ENCODE measurements around the gene HOXC10. TPM values are rescaled to one million over a fixed set of nuclear protein-coding genes. Genes with fewer than 3 reads are reported as not detected.

The HOXC10 gene
- total RNA-seq, 1 donor from 2014 or later, result not detected

DNA sequence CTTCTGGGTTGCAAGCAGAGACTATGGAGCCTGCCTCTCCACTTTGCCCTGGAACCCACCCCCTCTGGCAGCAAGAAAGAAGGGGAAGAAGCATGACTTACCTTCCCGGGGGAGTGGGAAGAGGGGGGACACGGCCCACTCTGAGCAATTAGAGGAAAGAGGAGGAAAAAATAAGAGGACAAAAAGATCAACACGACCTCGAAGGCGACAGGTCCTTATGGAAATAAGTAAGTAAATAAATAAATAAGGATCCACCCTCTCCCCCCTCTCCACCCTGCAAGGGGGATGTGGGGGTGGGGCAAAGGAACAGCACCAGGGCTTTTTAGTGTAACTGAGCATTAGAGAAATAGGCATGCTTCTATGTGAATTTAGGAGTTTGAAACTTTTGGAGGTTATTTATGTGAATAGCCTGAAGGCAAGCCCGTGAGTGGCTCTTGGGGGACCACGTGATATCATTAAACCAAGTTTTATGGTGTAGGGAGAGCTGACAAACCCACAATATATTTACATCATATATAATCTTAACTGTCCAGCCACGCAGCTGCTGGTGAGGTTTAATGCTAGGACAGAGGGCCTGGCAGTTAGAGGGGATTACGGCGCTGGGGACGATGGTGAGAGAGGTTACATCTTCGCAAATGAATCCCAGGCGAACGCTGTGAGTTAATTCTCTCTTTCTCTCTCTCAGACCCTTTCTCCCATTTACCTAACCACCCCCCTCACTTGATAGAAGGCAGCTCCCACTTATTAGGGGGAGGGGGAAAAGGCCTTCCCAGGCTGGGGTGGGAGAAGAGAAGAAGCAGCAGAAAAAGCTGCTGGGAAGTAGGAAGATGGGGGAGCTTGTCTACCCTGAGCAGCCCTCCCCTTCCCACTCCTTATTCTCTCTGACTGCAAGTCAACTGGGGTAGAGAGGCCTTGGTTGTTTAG lies 52.7 kb downstream of the HOXC10 start:
- Mint-ChIP-seq H3K4me3 (ENCODE audit: unreplicated experiment) (no peak overlapping the region), H3K36me3 (ENCODE audit: unreplicated experiment) (no peaks in the 10 kb centered on the region), H3K27ac (ENCODE audit: unreplicated experiment) (no peak overlapping the region), H3K9me3 (ENCODE audit: unreplicated experiment) (peaks cover 6% of the 10 kb centered on the region), H3K27me3 (ENCODE audit: unreplicated experiment) (peaks cover 34% of the 10 kb centered on the region), H3K4me1 (ENCODE audit: low read depth, unreplicated experiment) (peaks cover 2% of the 10 kb centered on the region)
- TF ChIP-seq, protein P1, sequence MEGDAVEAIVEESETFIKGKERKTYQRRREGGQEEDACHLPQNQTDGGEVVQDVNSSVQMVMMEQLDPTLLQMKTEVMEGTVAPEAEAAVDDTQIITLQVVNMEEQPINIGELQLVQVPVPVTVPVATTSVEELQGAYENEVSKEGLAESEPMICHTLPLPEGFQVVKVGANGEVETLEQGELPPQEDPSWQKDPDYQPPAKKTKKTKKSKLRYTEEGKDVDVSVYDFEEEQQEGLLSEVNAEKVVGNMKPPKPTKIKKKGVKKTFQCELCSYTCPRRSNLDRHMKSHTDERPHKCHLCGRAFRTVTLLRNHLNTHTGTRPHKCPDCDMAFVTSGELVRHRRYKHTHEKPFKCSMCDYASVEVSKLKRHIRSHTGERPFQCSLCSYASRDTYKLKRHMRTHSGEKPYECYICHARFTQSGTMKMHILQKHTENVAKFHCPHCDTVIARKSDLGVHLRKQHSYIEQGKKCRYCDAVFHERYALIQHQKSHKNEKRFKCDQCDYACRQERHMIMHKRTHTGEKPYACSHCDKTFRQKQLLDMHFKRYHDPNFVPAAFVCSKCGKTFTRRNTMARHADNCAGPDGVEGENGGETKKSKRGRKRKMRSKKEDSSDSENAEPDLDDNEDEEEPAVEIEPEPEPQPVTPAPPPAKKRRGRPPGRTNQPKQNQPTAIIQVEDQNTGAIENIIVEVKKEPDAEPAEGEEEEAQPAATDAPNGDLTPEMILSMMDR (IDR thresholded peaks at IDR 0.05; ENCODE audit: partially characterized antibody, unreplicated experiment), result no peak
- DNase-seq, result no peak

GRCh38 chr12:54038284-54038870 lies 53.4 kb downstream of the HOXC10 start:
- H3K9me3 Mint-ChIP-seq (ENCODE audit: unreplicated experiment), result peaks cover 7% of the 10 kb centered on the region
- no peak overlapping the region for H3K27ac Mint-ChIP-seq (ENCODE audit: unreplicated experiment)
- no peaks in the 10 kb centered on the region for H3K36me3 Mint-ChIP-seq (ENCODE audit: unreplicated experiment)
- TF ChIP-seq, protein P1 (IDR thresholded peaks at IDR 0.05; ENCODE audit: partially characterized antibody, unreplicated experiment), result no peak
- H3K4me3 Mint-ChIP-seq (ENCODE audit: unreplicated experiment), result no peak overlapping the region
- H3K4me1 Mint-ChIP-seq (ENCODE audit: low read depth, unreplicated experiment), result peaks cover 2% of the 10 kb centered on the region
- no peak for DNase-seq
- H3K27me3 Mint-ChIP-seq (ENCODE audit: unreplicated experiment), result peaks cover 30% of the 10 kb centered on the region

DNA sequence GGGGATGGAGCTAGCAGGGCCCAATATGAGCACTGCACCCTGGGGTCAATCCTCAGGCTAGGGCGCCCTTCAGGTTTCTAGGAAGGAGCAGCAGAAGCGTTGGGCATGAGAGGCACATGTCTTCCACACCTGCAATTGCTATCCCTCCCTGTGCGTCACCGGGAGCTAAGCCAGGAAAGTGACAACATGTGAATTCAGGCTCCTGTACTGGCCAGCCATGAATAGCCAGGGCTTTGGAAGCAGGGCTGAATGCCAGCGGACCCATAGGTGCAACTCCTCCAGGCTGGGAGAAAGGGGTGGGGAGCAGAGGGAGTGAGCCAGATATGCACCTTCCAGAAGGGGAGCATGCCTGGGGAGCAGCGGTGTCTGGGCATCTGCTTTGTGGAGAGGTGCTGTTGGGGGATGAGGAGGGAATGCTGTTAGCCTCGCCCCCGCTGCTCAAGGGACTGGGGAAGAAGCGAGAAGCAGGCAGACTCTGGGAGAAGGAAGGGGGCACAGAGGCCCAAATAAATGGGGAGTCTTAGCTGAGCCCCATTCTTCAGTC lies 54.0 kb downstream of the HOXC10 start:
- H3K27ac Mint-ChIP-seq (ENCODE audit: unreplicated experiment), result no peak overlapping the region
- peaks cover 7% of the 10 kb centered on the region for H3K9me3 Mint-ChIP-seq (ENCODE audit: unreplicated experiment)

GRCh38 chr12:54039417-54040147 lies 54.6 kb downstream of the HOXC10 start:
- Mint-ChIP-seq H3K36me3 (ENCODE audit: unreplicated experiment) (no peaks in the 10 kb centered on the region), H3K27me3 (ENCODE audit: unreplicated experiment) (peaks cover 33% of the 10 kb centered on the region), H3K27ac (ENCODE audit: unreplicated experiment) (no peak overlapping the region), H3K4me1 (ENCODE audit: low read depth, unreplicated experiment) (peaks cover 9% of the 10 kb centered on the region), H3K4me3 (ENCODE audit: unreplicated experiment) (no peak overlapping the region), H3K9me3 (ENCODE audit: unreplicated experiment) (peaks cover 7% of the 10 kb centered on the region)
- no peak for DNase-seq
- TF ChIP-seq, protein P1 (IDR thresholded peaks at IDR 0.05; ENCODE audit: partially characterized antibody, unreplicated experiment), result no peak

More for the DNA sequence above, 54.0 kb downstream of the HOXC10 start:
- no peaks in the 10 kb centered on the region for H3K36me3 Mint-ChIP-seq (ENCODE audit: unreplicated experiment)
- DNase-seq, result no peak
- H3K4me1 Mint-ChIP-seq (ENCODE audit: low read depth, unreplicated experiment), result peaks cover 6% of the 10 kb centered on the region
- TF ChIP-seq, protein P1 (IDR thresholded peaks at IDR 0.05; ENCODE audit: partially characterized antibody, unreplicated experiment), result no peak
- H3K4me3 Mint-ChIP-seq (ENCODE audit: unreplicated experiment), result no peak overlapping the region
- H3K27me3 Mint-ChIP-seq (ENCODE audit: unreplicated experiment), result peaks cover 35% of the 10 kb centered on the region

Small RNA genes lying within 50 kb of the gene (microRNA-seq; reads per million reads assigned to microRNA genes)
- gene MIR196A2 (ENCODE audit: unreplicated experiment) (0.96 reads per million), gene MIR615 (ENCODE audit: unreplicated experiment) (7.2 reads per million, percentile 40 among the genes with 10 or more reads in this experiment)

Other genes starting within 250 kb of the HOXC10 start
- gene CISTR, start 233.2 kb upstream of the HOXC10 start, total RNA-seq (ENCODE audit: unreplicated experiment), result not detected
- gene HOXC13, start 46.3 kb upstream of the HOXC10 start, total RNA-seq (ENCODE audit: unreplicated experiment), result not detected
- gene HOXC12, start 30.2 kb upstream of the HOXC10 start, total RNA-seq (ENCODE audit: unreplicated experiment), result not detected
- gene HOXC11, start 12.0 kb upstream of the HOXC10 start, total RNA-seq (ENCODE audit: unreplicated experiment), result not detected
- not detected for gene HOTAIR, start 10.2 kb upstream of the HOXC10 start, total RNA-seq (ENCODE audit: unreplicated experiment)
- not detected for gene HOXC9, start 15.0 kb downstream of the HOXC10 start, total RNA-seq (ENCODE audit: unreplicated experiment)
- not detected for gene HOXC8, start 23.8 kb downstream of the HOXC10 start, total RNA-seq (ENCODE audit: unreplicated experiment)
- 0.32 TPM for gene HOXC6, start 43.3 kb downstream of the HOXC10 start, total RNA-seq (ENCODE audit: unreplicated experiment)
- gene HOXC5, start 47.9 kb downstream of the HOXC10 start, total RNA-seq (ENCODE audit: unreplicated experiment), result not detected
- gene HOXC4, start 68.7 kb downstream of the HOXC10 start, total RNA-seq (ENCODE audit: unreplicated experiment), result not detected
- 39.3 TPM for gene SMUG1, start 203.8 kb downstream of the HOXC10 start, total RNA-seq (ENCODE audit: unreplicated experiment)

Data from glutamatergic neuron (in vitro differentiated cells).